Myocyte (in vitro differentiated cells): ENCODE data around the gene QRICH2. TPM values are rescaled to one million over a fixed set of nuclear protein-coding genes. Genes with fewer than 3 reads are reported as not detected.
"Not testable (repeated sequence)": the region's sequence is repeated elsewhere in the genome, so short reads cannot be mapped to it uniquely, and the experiment has no call there.

Experiments
- DNase-seq: peaks from one replicate; pipeline ENCODE4 v3.0.0-alpha.2; 2012; ENCODE audit warnings: low read depth
- total RNA-seq: library from RNA; depleted of rRNA; stranded (reverse); fragments of >200 nt; gene quantifications from 2 replicates; pipeline ENCODE4 v1.2.3, GENCODE V29; 2014

QRICH2 gene
- total RNA-seq, 1 donor from 2014 or later, result 1.7 TPM

DNA sequence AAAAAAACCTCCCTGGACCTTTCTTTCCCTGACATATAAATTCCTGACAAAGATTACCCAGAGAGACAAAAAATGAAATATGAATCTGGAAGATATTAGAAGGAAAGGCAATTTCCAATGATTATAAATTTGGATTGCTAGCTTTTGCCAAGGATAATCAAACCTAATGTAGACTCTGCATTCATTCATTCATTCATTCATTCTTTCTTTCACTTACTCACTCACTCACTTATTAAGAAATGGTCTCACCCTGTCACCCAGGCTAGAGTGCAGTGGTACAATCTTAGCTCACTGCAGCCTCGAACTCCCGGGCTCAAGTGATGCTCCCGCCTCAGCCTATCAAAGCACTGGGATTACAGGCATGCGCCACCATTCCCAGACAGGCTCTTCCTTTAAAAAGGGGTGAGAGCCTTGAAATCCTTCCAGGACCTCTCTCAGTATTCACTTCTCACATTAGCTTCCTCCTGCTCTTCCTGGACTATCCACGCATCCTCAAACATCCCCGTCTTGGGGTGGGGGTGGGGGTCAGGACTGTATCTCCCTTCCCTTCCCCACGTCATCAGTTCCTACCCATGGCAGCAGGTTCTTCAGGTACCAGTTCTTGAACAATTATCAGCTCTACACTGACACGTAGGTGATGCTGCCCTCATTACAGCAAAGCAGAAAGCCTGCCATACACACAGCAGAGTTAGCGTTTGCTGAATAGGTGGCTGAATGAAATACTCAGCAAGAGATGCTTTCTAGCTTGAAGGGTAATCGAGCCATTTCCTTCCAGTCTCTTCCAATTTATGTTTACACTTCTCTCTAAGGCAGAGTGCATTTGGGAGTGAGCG lies 25.8 kb upstream of the QRICH2 start:
- DNase-seq, result no peak

GRCh38 chr17:76331083-76331482 lies 23.0 kb upstream of the QRICH2 start:
- DNase-seq, result no peak

DNA sequence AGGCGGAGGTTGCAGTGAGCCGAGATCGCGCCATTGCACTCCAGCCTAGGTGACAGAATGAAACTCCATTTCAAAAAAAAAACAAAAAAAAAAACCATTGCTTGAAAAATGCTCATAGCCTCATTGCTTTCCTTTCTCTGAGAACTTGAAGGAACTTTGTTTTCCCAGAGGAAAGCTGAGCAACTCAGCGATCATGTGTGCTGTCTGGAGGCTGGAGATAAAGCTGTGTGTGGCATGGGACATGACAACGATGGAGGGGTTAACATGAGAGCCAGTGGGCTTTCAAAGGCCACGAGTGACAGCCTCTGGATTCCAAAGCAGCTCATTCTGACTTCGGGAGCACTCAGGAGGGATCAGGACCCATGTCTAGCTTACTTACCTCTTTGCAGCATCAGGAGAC lies 21.6 kb upstream of the QRICH2 start:
- no peak for DNase-seq

DNA sequence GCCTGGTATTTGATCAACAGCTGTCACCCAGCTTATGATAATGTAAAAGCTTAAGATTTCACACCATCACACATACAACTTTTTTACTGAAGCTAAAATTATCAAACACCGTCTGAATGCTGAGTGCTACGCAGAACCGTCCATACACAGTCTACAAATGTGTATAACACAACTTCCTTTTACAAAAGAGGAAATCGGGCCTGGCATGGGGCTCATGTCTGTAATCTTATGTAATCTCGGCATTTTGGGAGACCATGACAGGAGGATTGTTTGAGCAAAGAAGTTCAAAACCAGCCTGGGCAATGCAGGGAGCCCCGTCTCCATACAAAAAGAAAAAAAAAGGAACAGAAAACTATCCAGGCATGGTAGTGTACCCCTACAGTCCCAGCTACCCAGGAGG lies 19.6 kb upstream of the QRICH2 start:
- DNase-seq, result no peak

- no peak for DNase-seq
These were observed 18.2 kb upstream of the QRICH2 start for GRCh38 chr17:76326306-76326705.

DNA sequence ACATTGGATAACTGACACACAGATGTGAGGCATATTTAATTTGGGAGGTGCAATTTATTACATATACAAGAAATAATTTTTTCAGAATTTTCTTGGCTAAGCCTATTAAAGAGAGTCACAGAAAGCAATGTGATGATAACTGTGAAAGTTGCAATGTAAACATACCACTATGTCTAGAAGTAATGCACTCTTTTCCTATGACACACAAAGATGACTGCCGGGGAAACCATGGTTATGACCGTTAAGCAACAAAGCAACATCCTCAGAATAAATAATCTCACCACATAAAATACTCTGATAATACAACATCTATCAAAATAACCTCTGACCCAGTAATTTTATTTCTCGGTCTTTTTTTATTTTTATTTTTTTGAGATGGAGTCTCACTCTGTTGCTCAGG lies 10.5 kb upstream of the QRICH2 start:
- DNase-seq, result no peak

- no peak for DNase-seq
These were observed 9.5 kb upstream of the QRICH2 start for GRCh38 chr17:76317535-76317934.

DNA sequence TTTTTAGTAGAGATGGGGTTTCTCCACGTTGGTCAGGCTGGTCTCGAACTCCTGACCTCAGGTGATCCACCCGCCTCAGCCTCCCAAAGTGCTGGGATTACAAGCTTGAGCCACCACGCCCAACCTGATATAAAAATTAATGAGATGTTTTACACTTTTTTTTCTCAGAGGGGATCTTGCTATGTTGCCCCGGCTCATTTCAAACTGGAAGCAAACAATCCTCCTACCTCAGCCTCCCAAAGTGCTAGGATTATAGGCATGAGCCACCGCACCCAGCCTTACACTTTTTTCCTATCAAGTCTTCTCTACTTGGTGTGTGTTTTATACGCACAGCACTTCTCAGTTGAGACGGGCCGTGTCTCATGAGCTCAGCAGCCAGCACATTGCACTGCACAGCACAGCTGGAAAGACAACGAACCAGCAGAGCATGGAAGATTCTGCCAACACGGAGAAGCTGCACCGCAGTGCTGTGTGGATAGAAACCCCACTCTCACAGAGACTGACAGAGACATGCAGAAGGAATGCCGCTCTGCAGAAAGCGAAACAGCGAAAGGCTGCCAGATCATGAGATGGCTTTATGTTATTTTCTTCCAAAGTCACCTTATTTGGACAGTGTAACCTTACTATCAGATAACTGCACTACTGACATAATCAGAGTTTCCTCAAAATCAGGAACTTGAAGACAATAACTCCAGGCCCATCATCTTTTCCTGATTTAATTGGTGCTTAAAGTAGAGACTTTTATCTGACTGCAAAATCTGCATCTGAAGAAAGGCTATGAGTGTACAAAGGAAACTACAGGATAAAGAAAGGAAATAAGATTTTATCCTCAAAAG lies 6.5 kb upstream of the QRICH2 start:
- no peak for DNase-seq

- no peak for DNase-seq
These were observed 4.7 kb upstream of the QRICH2 start for GRCh38 chr17:76312735-76313134.

DNA sequence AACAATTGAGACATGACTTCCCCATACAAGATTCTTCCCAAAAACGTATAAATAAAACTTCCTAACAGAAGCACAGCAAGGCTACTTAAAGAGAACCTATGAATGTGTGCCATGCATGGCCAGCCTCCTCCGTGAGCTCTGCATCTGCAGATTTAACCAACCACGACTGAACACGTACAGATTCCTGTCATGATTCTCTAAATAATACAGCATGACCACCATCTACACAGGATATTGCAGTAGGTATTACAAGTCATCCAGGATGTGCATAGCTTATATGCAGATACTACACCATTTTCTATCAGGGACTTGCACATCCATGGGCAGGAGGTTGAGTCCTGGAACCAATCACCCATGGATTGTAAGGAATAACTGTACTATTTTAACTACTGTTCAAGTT lies 1.4 kb upstream of the QRICH2 start:
- no peak for DNase-seq

- DNase-seq, result no peak
These were observed 644 bp downstream of the QRICH2 start for GRCh38 chr17:76307299-76307965.

DNA sequence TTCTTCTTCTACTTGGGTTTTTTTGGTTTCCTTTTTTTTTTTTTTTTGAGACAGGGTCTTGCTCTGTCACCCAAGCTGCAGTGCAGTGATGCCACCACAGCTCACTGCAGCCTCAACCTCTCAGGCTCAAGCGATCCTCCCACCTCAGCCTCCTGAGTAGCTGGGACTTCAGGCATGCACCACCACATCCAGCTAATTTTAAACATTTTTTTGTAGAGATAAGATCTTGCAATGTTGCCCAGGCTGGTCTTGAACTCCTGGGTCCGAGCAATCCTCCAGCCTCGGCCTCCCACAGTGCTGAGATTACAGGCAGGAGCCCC lies 3.0 kb downstream of the QRICH2 start:
- DNase-seq, result not testable (repeated sequence)

- no peak for DNase-seq
These were observed 3.6 kb downstream of the QRICH2 start for GRCh38 chr17:76304226-76305134.

DNA sequence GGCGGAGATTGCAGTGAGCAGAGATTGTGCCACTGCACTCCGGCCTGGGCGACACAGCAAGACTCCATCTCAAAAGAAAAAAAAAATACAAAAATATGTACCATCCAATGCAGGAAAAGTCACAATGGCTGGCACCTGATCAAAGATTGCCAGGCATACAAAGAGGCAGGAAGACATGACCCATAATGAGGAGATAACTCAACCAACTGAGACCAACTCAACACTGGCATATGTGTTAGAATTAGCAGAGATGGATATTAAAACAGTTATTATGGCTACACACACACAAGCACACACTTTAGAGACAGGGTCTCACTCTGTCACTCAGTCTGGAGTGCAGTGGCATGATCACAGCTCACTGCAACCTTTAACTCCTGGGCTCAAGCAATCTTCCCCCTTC lies 10.6 kb downstream of the QRICH2 start:
- DNase-seq, result no peak

DNA sequence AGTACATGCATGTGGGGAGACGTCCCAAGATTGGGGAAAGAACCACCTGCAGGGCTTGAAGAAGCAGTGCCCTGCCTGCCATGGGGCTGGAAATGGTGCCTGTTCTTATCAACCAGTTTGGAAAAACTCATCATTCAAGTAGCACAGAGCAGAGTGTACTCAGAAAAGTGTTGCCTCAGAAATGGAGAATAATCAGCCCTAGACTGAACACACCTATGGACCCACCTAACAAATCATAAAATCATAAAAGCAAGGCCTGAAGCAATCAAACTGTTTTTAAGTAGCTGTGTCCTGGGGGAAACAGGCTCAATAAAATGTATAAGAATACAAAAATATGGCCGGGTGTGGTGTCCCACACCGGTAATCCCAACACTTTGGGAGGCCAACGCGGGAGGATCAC lies 11.2 kb downstream of the QRICH2 start:
- no peak for DNase-seq

GRCh38 chr17:76296186-76296585 lies 11.9 kb downstream of the QRICH2 start:
- DNase-seq, result no peak

DNA sequence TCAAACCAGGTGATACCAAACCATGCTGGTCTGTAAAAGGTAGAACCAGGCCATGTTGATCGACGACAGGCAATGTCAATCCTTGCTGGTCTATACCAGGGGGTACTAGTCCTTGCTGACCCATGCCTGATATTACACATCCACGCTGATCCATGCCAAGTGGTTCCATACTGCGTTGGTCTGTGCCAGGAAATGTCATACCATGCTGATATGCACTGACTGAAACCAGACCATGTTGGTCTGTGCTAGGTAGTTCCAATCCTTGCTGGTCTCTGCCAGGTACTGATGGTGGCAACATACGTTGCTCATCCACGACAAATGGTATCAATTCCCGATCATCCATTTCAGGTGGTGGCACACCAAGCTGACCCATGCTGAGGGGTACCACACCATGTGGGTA lies 15.0 kb downstream of the QRICH2 start:
- no peak for DNase-seq

- DNase-seq, result no peak
These were observed 15.5 kb downstream of the QRICH2 start for GRCh38 chr17:76292567-76292966.

DNA sequence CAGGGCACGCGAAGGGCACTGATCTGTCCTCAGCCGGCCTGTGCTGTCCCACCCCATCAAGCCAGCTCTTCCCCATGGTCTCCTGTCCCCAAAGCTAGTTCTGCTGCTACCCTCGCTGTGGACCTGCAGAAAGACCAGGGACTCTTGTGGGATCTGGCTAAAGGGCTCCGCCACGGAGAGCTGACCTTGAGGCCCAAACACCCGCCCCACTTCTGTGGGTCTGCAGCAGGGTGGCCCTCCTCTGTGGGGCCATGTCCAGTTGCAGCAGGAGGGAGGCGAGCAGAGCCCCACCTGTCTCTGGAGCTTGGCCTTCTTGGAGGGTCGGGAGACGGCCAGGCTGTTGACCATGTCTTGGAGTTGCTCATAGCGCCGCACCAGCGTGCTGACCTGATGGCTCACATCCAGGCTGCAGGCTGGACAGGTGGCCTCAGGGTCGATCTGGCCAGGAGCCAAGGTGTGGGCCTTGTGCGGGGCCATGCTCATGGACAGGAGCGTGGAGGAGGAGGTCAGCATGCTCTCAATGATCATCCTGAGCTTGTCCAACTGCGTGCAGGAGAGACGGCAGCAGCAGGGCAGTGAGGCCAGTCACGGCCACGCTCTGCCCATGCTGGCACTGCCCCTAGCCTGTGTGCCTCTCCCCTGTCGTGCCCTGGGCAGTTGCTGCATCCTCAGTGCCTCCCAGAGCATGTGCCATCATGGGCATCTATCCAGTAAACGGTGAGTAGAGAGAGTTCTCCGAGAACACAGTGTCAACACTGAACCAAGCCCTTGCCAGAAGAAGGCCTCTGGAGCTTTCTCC lies 26.3 kb downstream of the QRICH2 start:
- no peak for DNase-seq

- no peak for DNase-seq
These were observed 27.4 kb downstream of the QRICH2 start for GRCh38 chr17:76280650-76281049.
